Adrenal gland (tissue), 5 donors: ENCODE measurements around the gene MOCS2.

Source experiments
- POLR2A ChIP-seq, 2 donors: fragments of 450-650 bp; IDR thresholded peaks; one replicate each; pipeline ENCODE4 v1.6.1; 2017; ENCODE audit warnings: antibody characterized with exemption in 2 of 2, mild to moderate bottlenecking in 2 of 2, moderate library complexity in 1 of 2
- TF ChIP-seq, protein P1 (sequence below), 6 experiments: fragments of 450-650 bp in 4 of 6; fragments of 200-600 bp in 2 of 6; sonication (generic) in 1 of 6; IDR thresholded peaks; 1 replicate in 5 of 6; 2 replicates in 1 of 6; pipeline versions ENCODE4 v1.5.1 to v1.8.0; 2016 to 2021; ENCODE audit warnings: antibody characterized with exemption in 6 of 6, mild to moderate bottlenecking in 2 of 6, moderate library complexity in 1 of 6
- donor health status: DM: no; HTN: no; CAD: no.

DNA sequence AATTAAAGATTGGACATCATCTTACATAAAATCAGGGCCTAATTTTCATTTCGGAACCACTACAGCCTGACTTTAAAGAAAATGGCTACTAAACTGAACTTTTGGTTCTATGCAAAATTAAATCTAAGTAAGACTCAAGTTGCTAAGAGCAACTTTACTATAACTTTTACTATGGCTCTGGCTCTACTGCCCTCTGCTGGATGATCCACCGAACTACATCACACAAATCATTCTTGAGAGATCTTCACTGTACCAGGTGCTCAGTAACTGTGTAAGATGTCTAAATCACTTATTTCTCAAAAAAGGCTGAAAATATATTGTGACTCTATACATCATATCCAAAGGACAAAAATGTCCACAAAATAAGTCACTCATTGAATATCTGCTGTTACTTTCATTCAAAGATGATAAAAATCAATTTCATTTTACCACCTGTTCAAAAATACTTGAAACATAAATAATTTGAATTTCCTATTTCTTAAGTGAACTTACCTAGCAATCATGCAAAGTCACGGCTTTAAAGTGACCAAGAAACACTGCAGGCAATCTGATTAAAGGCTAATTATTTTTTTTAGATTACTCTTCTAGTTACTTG lies 13.5 kb downstream of the MOCS2 start:
- TF ChIP-seq, protein P1, sequence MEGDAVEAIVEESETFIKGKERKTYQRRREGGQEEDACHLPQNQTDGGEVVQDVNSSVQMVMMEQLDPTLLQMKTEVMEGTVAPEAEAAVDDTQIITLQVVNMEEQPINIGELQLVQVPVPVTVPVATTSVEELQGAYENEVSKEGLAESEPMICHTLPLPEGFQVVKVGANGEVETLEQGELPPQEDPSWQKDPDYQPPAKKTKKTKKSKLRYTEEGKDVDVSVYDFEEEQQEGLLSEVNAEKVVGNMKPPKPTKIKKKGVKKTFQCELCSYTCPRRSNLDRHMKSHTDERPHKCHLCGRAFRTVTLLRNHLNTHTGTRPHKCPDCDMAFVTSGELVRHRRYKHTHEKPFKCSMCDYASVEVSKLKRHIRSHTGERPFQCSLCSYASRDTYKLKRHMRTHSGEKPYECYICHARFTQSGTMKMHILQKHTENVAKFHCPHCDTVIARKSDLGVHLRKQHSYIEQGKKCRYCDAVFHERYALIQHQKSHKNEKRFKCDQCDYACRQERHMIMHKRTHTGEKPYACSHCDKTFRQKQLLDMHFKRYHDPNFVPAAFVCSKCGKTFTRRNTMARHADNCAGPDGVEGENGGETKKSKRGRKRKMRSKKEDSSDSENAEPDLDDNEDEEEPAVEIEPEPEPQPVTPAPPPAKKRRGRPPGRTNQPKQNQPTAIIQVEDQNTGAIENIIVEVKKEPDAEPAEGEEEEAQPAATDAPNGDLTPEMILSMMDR (IDR thresholded peaks at IDR 0.05), result peak; percentile 75 to 93 (median 90)
- TF ChIP-seq POLR2A (IDR thresholded peaks at IDR 0.05), result no peak
